ENCODE data around the gene LDLRAD3.
"Not testable (repeated sequence)": the region's sequence is repeated elsewhere in the genome, so short reads cannot be mapped to it uniquely, and the experiment has no call there.

LDLRAD3 gene

DNA sequence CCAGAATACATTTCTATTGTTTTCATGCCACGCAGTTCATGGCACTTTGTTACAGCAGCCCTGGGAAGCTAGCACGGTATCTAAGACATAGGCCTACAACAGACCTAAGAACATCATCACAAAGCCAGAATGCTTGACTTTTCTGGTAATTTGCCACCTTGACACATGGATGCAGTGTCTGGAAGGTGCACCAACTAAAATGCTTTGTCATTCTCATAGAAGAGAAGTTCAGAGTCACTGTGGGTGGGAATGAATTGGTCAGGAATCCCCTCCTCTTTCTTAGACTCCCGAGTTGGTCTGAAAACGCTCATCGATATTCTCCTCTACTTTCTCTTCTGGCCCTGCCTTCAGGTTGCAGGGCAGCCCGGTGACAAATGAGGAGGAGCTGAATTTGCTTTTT lies 223.9 kb downstream of the LDLRAD3 start:
- TF ChIP-seq, protein P1, sequence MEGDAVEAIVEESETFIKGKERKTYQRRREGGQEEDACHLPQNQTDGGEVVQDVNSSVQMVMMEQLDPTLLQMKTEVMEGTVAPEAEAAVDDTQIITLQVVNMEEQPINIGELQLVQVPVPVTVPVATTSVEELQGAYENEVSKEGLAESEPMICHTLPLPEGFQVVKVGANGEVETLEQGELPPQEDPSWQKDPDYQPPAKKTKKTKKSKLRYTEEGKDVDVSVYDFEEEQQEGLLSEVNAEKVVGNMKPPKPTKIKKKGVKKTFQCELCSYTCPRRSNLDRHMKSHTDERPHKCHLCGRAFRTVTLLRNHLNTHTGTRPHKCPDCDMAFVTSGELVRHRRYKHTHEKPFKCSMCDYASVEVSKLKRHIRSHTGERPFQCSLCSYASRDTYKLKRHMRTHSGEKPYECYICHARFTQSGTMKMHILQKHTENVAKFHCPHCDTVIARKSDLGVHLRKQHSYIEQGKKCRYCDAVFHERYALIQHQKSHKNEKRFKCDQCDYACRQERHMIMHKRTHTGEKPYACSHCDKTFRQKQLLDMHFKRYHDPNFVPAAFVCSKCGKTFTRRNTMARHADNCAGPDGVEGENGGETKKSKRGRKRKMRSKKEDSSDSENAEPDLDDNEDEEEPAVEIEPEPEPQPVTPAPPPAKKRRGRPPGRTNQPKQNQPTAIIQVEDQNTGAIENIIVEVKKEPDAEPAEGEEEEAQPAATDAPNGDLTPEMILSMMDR (IDR thresholded peaks at IDR 0.05; ENCODE audit: low read depth, low read length, missing control alignments): no peak
- no peak for DNase-seq (ENCODE audit: low read depth)
- H3K4me3 ChIP-seq (ENCODE audit: low read depth, low read length): no peak overlapping the region
- in situ Hi-C loops (cut with HindIII; ENCODE audit: low sequenced_read_pairs): loop anchor here (25.0 kb wide), 1 partner anchor 95 kb away; no protein-coding TSS in a partner anchor

DNA sequence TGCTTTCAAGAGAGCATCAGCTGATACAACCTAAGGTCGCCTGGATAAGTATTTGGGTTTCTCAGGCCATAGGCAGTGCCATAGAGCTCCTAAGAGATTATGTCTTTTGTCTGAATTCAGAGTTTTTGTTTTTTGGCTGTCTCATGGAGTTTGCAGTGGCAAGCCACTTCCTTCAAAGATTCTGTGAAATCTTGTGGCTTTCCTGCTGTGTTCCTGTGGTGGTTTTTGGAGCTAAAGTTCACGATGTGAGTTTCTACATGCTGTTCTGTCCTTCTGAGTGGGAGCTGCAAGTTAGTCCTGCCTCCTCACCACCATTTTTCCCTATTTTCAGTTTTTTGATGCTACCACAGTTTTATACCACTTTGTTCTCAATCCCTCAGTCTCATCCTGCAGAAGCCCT lies 234.0 kb downstream of the LDLRAD3 start:
- H3K4me3 ChIP-seq (ENCODE audit: low read depth, low read length): no peak overlapping the region
- TF ChIP-seq, protein P1 (IDR thresholded peaks at IDR 0.05; ENCODE audit: low read depth, low read length, missing control alignments): no peak
- DNase-seq (ENCODE audit: low read depth): peak; percentile 79
- in situ Hi-C loops (cut with HindIII; ENCODE audit: low sequenced_read_pairs): no loop called here

DNA sequence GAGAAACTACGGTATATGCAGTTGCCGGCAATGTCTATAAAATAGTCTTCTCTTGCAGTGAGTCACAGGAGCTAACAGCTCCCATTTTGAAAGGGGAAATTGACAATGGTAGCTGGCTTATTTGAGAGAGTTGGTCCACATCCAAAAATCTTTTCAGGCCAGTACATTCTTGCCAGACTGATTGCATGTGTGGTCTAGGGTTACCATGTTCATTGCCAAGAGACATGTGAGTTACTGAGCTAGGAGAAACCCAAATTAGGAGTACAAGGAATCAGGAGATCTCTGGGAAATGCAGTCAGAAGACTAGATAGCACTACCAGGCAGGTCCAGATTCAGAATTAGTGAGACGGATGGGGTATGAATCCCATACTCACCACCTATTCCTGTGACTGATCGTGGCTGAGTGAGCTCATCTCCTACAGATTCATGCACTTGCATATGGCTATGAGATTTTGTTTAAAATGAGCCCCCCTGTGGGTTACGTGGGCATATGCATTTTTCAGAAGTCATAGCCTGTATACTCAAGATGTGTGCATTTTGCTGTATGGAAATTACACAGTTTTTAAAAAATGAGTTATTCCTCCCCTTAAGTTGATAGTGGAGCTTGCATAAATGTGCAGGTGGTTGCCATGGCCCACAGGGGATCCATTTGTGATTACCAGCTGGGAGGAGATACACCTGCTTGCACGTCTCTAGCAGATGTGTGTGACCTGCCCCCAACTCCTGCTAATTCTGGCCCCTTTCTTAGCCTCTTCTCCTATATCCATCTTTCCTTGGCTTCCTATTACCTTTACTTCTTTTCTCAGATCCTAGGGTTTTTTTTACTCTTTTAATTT lies 242.7 kb downstream of the LDLRAD3 start:
- DNase-seq (ENCODE audit: low read depth): peak; percentile 86
- TF ChIP-seq, protein P1 (IDR thresholded peaks at IDR 0.05; ENCODE audit: low read depth, low read length, missing control alignments): no peak
- no peak overlapping the region for H3K4me3 ChIP-seq (ENCODE audit: low read depth, low read length)
- in situ Hi-C loops (cut with HindIII; ENCODE audit: low sequenced_read_pairs): no loop called here

DNA sequence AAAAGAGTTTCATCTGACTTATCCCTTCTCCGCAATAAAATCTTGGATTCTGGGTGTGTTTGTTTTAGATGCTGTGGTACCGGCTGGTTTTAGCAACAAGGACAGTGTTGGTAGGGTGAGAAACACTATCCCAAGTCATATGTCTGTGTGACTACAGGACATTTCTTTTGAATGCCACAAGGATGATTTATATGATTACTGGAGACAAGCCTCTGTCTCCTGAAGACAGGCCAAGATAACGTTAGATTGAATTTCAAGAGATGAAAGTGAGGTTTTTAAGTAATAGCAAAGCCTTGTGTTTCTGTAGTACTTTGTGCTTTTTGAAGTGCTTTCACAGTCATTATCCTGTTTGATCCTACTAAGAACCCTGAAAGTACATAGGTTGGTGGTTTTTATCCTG lies 243.8 kb downstream of the LDLRAD3 start:
- DNase-seq (ENCODE audit: low read depth): no peak
- H3K4me3 ChIP-seq (ENCODE audit: low read depth, low read length): no peak overlapping the region
- in situ Hi-C loops (cut with HindIII; ENCODE audit: low sequenced_read_pairs): no loop called here
- TF ChIP-seq, protein P1 (IDR thresholded peaks at IDR 0.05; ENCODE audit: low read depth, low read length, missing control alignments): no peak

DNA sequence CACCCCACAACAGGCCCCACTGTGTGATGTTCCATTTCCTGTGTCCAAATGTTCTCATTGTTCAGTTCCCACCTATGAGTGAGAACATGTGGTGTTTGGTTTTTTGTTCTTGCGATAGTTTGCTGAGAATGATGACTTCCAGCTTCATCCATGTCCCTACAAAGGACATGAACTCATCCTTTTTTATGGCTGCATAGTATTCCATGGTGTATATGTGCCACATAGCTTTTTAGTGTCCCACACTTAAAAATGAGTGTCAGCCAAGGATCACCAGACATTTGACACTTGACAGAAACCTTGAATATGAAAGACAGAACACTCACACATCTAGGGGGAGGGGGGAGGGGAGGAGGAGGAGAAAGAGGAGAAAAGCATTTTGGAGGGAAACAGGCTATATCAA lies 245.9 kb downstream of the LDLRAD3 start:
- in situ Hi-C loops (cut with HindIII; ENCODE audit: low sequenced_read_pairs); H3K4me3 ChIP-seq (ENCODE audit: low read depth, low read length); DNase-seq (ENCODE audit: low read depth): not testable (repeated sequence)

DNA sequence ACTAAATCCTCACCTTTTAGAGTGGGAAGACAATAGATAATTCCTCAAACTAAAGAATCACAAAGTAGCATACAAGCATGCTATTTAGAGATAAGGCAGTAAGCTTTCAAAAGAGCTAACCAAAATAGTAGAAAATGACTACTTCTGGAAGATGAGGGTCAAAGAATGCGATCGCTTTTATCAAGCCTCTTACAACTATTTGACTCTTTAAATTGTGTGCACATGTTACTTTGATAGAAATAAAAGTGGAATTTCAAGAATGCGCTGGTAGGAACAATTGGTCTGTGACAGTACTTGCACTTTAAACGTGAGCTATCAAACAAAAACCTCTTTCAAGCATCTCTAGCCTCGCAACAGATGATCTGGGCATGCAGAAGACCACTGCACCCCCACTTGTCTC lies 248.1 kb downstream of the LDLRAD3 start:
- no peak overlapping the region for H3K4me3 ChIP-seq (ENCODE audit: low read depth, low read length)
- DNase-seq (ENCODE audit: low read depth): no peak
- TF ChIP-seq, protein P1 (IDR thresholded peaks at IDR 0.05; ENCODE audit: low read depth, low read length, missing control alignments): no peak
- in situ Hi-C loops (cut with HindIII; ENCODE audit: low sequenced_read_pairs): no loop called here

Measured in astrocyte of the cerebellum (primary cell).